ENCODE measurements around the gene MCM3AP.

MCM3AP gene

GRCh38 chr21:46215436-46216131 is 69.8 kb downstream of the MCM3AP start:
- DNase-seq: no peak

DNA sequence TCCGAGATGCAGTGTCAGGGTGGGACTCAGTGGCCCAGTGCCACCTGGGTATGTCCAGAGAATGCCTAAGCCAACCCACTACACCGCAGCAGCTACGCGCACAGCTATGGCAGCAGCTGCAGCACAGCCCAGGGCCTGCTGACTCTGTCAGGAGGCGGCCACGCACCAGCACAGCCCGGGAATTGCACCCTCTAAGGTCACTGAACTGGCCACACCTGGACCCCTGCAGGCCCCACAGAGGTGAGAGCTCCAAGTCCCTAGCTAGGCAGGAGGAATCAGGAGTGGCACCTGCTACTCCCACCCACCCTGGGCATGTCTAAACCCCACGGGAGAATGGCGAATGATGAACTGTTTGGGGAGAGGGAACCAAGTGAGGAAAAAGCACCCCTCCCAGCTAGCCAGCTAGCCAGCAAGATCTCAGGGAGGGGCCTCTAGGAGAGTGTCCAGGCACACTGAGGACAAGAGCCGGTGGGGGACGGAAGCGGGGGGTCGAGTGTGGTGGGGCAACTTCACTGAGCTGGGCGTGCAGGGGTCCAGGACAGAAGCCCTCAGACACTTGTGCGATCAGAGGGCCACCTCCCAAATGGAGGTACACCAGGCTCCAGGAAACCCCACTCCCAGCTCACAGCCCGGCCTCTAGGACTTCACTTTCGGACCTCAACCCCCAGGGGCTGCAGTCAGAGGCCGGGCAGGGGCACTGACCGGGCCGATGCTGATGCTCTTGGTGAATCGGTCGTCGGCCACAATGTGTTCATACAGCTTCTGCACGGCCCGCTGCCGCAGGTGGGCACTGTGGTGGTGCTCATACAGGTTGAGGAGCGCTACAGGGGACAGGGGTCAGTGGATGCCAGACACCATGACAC is 70.7 kb downstream of the MCM3AP start:
- no peak for DNase-seq

DNA sequence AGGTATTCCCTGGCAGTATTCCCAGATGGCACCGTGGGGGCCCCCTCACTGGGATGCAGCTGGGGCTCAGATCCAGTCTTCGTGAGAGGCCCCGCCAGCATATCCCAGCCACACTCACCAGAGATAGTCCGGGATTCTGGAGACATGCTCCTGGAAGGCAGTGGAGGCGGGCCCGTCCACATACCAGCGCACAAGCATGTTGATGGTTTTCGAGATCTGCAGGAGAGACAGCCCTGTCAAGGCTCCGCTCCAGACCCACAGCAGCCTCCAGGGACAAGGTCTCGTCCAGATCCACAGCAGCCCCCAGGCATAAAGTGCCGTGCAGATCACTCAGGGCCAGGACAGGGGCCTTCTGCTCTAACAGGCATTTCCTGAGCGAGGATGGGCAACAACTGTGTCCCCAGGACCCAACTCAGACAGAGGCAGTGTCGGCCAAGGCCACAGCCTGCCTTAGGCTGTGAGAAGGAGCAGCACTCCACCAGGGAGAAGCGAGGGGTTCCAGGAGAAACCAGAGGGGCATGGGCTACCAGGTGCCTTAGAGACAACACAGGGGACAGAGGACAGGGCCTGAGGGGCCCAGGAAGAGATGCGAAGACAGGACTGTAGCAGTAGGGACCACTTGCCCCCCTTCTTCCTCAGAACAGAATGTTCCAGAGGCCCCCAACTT is 71.7 kb downstream of the MCM3AP start:
- no peak for DNase-seq

- DNase-seq: no peak
Observed at GRCh38 chr21:46212721-46213484, 72.5 kb downstream of the MCM3AP start.

- DNase-seq: no peak
Observed at GRCh38 chr21:46211786-46212720, 73.4 kb downstream of the MCM3AP start.

DNA sequence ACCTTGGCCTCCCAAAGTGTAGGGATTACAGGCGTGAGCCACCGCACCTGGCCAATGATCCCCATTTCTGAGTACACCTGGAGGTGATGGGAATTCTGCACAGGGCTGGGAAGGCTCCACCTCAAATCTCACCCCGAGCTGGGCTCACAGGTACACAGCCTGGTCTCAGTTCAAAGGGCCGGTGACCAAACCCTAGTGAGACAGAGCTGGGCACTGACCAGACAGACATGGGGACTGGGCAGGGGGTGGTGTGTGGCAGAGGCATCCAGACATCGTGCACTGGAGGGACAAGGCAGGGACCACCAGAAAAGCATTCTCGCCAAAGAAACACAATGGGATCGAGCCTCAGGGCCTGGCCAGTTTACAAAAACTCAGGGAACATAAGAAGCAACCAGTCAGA is 74.0 kb downstream of the MCM3AP start:
- no peak for DNase-seq

DNA sequence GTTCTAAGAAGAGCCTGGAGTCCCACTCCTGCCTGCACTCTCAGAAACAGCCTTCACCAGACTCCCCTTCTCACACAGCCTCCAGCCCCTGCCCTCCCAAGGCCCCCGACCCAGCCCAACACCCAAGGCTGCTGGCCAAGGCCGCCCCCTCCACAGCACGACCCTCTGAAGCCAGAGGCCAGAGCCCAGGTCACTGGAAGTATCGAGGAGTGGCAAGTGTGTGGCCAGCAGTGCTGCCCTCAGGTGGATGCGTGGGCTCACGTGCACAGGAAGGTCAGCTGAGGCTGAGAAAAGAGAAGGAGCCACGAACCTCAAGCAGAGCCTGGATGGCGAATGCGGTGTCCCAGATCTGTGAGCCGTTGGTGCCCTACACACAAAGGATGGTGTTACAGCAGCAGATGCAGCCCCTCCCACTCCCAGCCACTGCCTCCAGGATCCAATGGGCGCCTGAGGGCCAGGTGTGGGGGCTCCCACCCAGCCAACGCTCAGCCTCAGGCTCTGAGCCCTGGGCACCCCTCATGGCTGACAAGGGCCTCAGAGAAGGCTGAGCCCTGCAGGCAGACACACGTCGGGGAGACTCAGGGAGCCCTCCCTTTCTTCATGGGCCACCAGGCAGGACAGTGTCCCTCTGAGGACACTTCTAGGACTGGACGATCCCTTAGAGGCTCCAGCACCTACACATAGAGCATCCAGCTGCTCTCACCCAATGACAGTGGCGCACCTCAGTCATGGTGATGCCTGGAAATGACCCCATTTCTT is 74.9 kb downstream of the MCM3AP start:
- DNase-seq: no peak

DNA sequence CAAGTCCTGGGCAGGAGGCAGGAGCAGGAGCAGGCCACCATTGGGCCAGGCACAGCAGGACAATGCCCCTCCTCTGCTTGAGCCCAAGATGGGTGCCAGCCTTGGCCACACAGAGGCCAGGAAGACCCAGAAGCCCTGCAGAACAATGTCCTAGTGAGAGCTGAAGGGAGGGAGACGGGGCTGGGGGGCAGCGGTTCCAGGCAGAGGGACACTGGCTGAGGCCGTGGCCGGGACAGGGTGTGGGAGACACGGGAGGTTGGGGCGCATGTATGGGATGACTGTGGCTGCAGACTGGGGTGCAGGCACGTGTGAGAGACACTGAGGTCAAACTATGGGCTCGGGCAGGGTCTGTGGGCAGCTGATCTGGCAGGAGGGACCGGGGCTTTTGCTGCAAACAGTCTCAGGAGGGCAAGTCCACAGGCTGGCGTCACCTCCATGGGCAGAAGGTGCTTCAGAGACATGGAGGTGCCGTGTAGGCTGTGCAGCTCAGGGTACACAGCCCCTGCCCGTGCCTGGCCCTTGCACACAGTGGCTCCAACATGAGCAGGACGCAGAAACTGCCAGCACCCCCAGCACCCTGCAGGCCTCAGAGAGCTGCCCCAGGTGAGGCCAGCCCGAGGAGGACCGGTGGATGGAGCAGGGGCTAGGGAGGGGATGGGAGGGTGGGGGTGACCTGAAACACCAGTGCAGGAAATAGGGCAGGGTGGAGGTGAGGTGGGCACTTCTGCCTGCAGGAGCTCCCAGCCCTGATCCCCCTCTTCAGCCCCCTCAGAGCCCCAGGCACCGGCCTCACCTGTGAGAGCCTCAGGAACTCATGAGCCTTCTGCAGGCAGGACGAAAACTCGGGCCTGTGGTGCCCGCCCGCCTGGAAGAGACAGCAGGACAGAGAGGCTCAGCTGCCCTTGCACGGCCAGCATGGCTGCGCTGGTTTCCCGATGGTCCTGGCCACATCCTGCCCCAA is 76.4 kb downstream of the MCM3AP start:
- no peak for DNase-seq

DNA sequence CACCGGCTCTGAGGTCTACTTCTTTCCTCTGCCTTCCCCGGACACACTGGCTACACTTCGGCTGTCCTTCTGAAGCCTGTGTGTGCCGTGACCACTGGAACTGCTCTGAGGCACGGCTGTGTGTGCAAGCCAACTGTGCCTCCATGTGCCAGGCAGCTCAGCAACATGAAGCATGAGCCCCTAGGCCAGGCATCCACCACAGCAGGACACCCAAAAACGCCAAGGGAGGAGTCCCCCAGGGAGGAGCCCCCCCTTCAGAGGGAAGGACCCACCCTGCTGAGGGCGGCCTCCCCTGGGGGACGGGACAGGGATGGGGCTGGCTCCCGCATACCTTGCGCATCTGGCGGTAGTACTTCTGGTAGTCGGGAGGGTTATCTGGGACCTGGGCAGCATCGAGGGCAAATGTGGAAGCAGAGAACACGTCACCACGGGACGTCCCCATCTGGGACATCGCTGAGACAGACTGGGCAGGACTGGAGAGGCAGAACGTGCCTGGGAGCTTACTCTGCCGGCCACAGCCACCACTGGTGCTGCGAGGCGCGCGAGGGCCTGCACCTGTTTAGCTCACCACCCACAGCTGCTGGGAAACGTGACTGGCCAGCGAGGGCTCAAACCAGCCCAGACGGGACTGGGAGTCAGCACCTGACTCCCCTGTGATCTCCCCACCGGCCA is 77.4 kb downstream of the MCM3AP start:
- no peak for DNase-seq

- no peak for DNase-seq
Observed at GRCh38 chr21:46207006-46207919, 78.1 kb downstream of the MCM3AP start.

GRCh38 chr21:46206163-46207005 is 79.0 kb downstream of the MCM3AP start:
- DNase-seq: no peak

DNA sequence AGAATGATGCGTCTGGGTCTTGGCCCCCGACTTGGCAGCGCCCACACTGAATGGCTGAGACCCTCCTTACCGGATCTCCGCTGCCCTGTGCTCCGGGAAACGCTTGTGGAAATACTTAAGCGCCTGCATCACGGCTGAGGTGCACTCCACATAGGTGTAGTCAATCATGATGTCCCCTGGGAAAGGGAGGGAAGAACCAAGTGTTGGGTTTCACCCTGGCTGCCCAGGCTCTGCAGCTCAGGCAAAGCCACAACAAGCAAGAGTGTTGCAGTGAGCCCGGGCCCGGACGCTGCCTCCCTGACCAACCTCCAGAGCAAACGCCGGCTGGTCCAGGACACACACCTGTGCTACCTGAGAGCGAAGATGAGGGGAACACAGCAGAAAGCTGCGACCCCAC is 79.6 kb downstream of the MCM3AP start:
- DNase-seq: no peak

GRCh38 chr21:46205166-46205565 is 80.2 kb downstream of the MCM3AP start:
- DNase-seq: no peak

- DNase-seq: no peak
Observed at GRCh38 chr21:46203203-46203600, 82.2 kb downstream of the MCM3AP start.

- DNase-seq: peak; percentile 8
Observed at GRCh38 chr21:46202592-46203202, 82.7 kb downstream of the MCM3AP start.
